HepG2 (cell line): Measurements from ENCODE around the gene PSMG1. TPM values are rescaled to one million over a fixed set of nuclear protein-coding genes. Genes with fewer than 3 reads are reported as not detected.

Experiments
- ATAC-seq: fragments of 200-7000 bp; cut with Tn5 transposase; 3 replicates; pipeline ENCODE4 v1.9.1; 2020; ENCODE audit warnings: mild to moderate bottlenecking, moderate library complexity
- BruUV-seq: library from RNA; stranded (reverse); fragments of 400-500 nt; replicated peaks from 2 replicates; lab custom pipeline; 2021; lab: Mats Ljungman, UMichigan
- CTCF ChIA-PET: fragments of 300-600 bp; formaldehyde crosslinking; extraction: SDS; loops from one replicate; lab custom pipeline; 2021; ENCODE audit warnings: low total read pairs, inconsistent platforms, low intra/inter-chr PET ratio; lab: Yijun Ruan, JAX
- POLR2A ChIA-PET: fragments of 350-600 bp; sonication (Branson Sonifier 250); formaldehyde crosslinking; loops from one replicate; lab custom pipeline; 2020; ENCODE audit warnings: antibody characterized with exemption, inconsistent platforms; lab: Yijun Ruan, JAX
- DNase-seq: peaks from one replicate; pipeline ENCODE4 v3.0.0-alpha.2; 2015; ENCODE audit warnings: low spot score
- FAIRE-seq: peaks from 3 replicates; lab custom pipeline; 2011; peaks lifted over from hg19 to GRCh38; lab: Jason Lieb, UNC
- H2AFZ ChIP-seq: one replicate; pipeline ENCODE4 v1.6.1; 2011; ENCODE audit warnings: low read length, inconsistent platforms
- H3K27ac ChIP-seq: fragments of 300-600 bp; 3 replicates; pipeline ENCODE4 v1.8.0; 2011; ENCODE audit warnings: mixed run types, mild to moderate bottlenecking, mixed read lengths, low read length, inconsistent platforms; ENCODE audit not compliant: insufficient read depth; ENCODE audit errors: extremely low read length
- H3K27me3 ChIP-seq, 2 experiments: fragments of 200-600 bp in 1 of 2; 2 replicates in 1 of 2; 3 replicates in 1 of 2; pipeline versions ENCODE4 v1.6.0 to v1.8.0; 2011; ENCODE audit warnings: low read length in 2 of 2, mild to moderate bottlenecking in 2 of 2, moderate library complexity in 2 of 2, inconsistent platforms in 1 of 2; ENCODE audit not compliant: insufficient read depth in 2 of 2, control insufficient read depth in 1 of 2
- H3K36me3 ChIP-seq, 2 experiments: fragments of 200-600 bp in 1 of 2; replicated peaks in 1 of 2; 2 replicates in 1 of 2; 3 replicates in 1 of 2; pipeline versions ENCODE4 v1.5.1 to v1.8.0; 2011; ENCODE audit warnings: low read length in 2 of 2, inconsistent platforms in 1 of 2; ENCODE audit not compliant: insufficient read depth in 2 of 2, control insufficient read depth in 1 of 2
- H3K4me1 ChIP-seq: 2 replicates; pipeline ENCODE4 v1.5.1; 2012; ENCODE audit warnings: low read length, inconsistent platforms; ENCODE audit not compliant: insufficient read depth
- H3K4me2 ChIP-seq: 2 replicates; pipeline ENCODE4 v1.6.0; 2011; ENCODE audit warnings: low read depth, low read length, inconsistent platforms
- H3K4me3 ChIP-seq, 3 experiments: fragments of 200-600 bp in 1 of 3; sonication (generic), shearing (Covaris generic) in 1 of 3; replicated peaks in 1 of 3; 2 replicates each; pipeline ENCODE4 v1.5.1; 2011 to 2016; ENCODE audit warnings: low read length in 3 of 3, inconsistent platforms in 2 of 3, low read depth in 2 of 3, mild to moderate bottlenecking in 2 of 3, control low read depth in 1 of 3, mixed read lengths in 1 of 3; ENCODE audit not compliant: insufficient read depth in 1 of 3
- H3K79me2 ChIP-seq: one replicate; pipeline ENCODE4 v1.6.1; 2011; ENCODE audit warnings: low read length, inconsistent platforms; ENCODE audit not compliant: insufficient read depth
- H3K9ac ChIP-seq: 2 replicates; pipeline ENCODE4 v1.6.0; 2011; ENCODE audit warnings: mild to moderate bottlenecking, low read depth, low read length, inconsistent platforms; ENCODE audit not compliant: insufficient read depth
- H3K9me3 ChIP-seq: 2 replicates; pipeline ENCODE4 v1.5.1; 2012; ENCODE audit warnings: mild to moderate bottlenecking, low read length
- H4K20me1 ChIP-seq: 2 replicates; pipeline ENCODE4 v1.6.0; 2011; ENCODE audit warnings: inconsistent platforms, mild to moderate bottlenecking, low read length, moderate library complexity; ENCODE audit not compliant: insufficient read depth
- CREB1 ChIP-seq, 2 experiments: fragments of 450-650 bp in 1 of 2; IDR thresholded peaks; 2 replicates each; pipeline ENCODE4 v1.6.1; 2016 to 2017; ENCODE audit warnings: control low read depth in 1 of 2, mild to moderate bottlenecking in 1 of 2, missing compliant biosample characterization in 1 of 2, missing genetic modification characterization in 1 of 2
- KLF15 ChIP-seq: sonication (generic); formaldehyde crosslinking; IDR thresholded peaks from 2 replicates; pipeline ENCODE4 v1.8.1; 2023; ENCODE audit warnings: borderline replicate concordance, mild to moderate bottlenecking, inconsistent platforms, missing genetic modification reagents, mixed read lengths
- SP1 ChIP-seq, 2 experiments: fragments of 450-650 bp in 1 of 2; sonication (generic) in 1 of 2; formaldehyde crosslinking in 1 of 2; IDR thresholded peaks; 2 replicates each; pipeline versions ENCODE4 v1.4.0 to v1.6.1; 2016 to 2020; ENCODE audit warnings: missing genetic modification reagents in 1 of 2
- STAT5B ChIP-seq: sonication (generic); formaldehyde crosslinking; IDR thresholded peaks from 2 replicates; pipeline ENCODE4 v1.4.0; 2020; ENCODE audit warnings: missing genetic modification reagents
- TARDBP ChIP-seq: sonication (generic); formaldehyde crosslinking; IDR thresholded peaks from 2 replicates; pipeline ENCODE4 v1.8.0; 2022; ENCODE audit warnings: mild to moderate bottlenecking, missing genetic modification reagents
- ZNF556 ChIP-seq: sonication (generic); formaldehyde crosslinking; IDR thresholded peaks from 2 replicates; pipeline ENCODE4 v1.4.0; 2020; ENCODE audit warnings: mild to moderate bottlenecking, missing genetic modification reagents, borderline replicate concordance
- in situ Hi-C: cut with HindIII; loops from 2 replicates; pipeline ENCODE4 v1.10.0; 2017; ENCODE audit warnings: low pct_unique_long_range_greater_than_20kb; ENCODE audit not compliant: extremely low pct_ligation_motif_present
- intact Hi-C: fragments of 100-400 bp; cut with micrococcal nuclease; formaldehyde crosslinking; loops from one replicate; pipeline ENCODE4 v1.10.0; 2022; ENCODE audit not compliant: unreplicated experiment
- polyA plus RNA-seq, 8 experiments: library from polyadenylated mRNA; depleted of rRNA in 3 of 8; stranded (reverse) in 7 of 8; unstranded in 1 of 8; fragments of >200 nt; fragmentation: Illumina TruSeq in 4 of 8; extraction: Trizol in 4 of 8; gene quantifications; 2 replicates each; pipeline versions ENCODE4 v1.2.1 to v1.2.3, GENCODE V29; 2011 to 2016; ENCODE audit warnings: low read depth in 4 of 8, missing spikeins in 1 of 8, mixed read lengths in 1 of 8; ENCODE audit not compliant: insufficient read depth in 1 of 8
- total RNA-seq, 5 experiments: library from RNA; depleted of rRNA; stranded (reverse); fragments of >200 nt; fragmentation: Illumina TruSeq; extraction: Trizol; gene quantifications; 2 replicates each; pipeline ENCODE4 v1.2.3, GENCODE V29; 2016; ENCODE audit warnings: low read depth in 1 of 5
- TF ChIP-seq, protein P1 (sequence below): sonication (generic); formaldehyde crosslinking; IDR thresholded peaks from 2 replicates; pipeline ENCODE4 v1.4.0; 2020; ENCODE audit warnings: mild to moderate bottlenecking, missing genetic modification reagents

PSMG1 gene
- total and polyA plus RNA-seq, 2 of the 13 experiments (the other 11 are each of a cell fraction or from before 2014, with no cell fraction given): 63.6 to 173 TPM

DNA sequence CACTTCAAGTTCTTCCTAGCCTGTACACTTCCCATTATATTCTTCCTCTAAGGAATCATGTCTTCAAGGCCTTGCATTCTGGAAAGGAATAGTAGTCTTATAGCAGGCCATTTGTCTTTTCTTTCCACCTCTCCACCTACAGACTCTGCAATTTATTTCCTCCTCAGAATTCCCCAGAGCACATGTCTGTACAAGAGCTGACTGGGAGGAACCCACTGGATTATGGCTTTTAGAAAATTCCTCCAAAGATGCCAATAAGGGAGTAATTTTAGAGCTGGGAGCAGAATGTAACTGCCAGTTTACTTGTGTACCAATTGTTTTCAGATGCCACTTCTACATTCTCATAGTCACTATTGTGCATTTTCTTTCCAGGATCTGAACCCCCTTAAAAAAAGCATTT, 3.4 kb upstream of the PSMG1 start:
- Histone ChIP-seq H3K4me2 (no peak overlapping the region), H3K4me1 (peaks cover 12% of the 10 kb centered on the region), H3K27me3 (no peaks in the 10 kb centered on the region; a peak in 1 of 5 replicates), H2AFZ (no peak overlapping the region), H3K9ac (no peak overlapping the region), H3K9me3 (no peaks in the 10 kb centered on the region), H3K79me2 (peaks cover 14% of the 10 kb centered on the region), H4K20me1 (peaks cover 6% of the 10 kb centered on the region; the same call in 1 of the 2 replicates), H3K36me3 (no peaks in the 10 kb centered on the region), H3K4me3 (no peak overlapping the region), H3K27ac (no peak overlapping the region)
- ChIA-PET CTCF (no interaction called here), POLR2A (no interaction called here)
- no peak for FAIRE-seq
- no TSS peak for BruUV-seq
- intact Hi-C loops: no loop called here
- TF ChIP-seq, protein P1, sequence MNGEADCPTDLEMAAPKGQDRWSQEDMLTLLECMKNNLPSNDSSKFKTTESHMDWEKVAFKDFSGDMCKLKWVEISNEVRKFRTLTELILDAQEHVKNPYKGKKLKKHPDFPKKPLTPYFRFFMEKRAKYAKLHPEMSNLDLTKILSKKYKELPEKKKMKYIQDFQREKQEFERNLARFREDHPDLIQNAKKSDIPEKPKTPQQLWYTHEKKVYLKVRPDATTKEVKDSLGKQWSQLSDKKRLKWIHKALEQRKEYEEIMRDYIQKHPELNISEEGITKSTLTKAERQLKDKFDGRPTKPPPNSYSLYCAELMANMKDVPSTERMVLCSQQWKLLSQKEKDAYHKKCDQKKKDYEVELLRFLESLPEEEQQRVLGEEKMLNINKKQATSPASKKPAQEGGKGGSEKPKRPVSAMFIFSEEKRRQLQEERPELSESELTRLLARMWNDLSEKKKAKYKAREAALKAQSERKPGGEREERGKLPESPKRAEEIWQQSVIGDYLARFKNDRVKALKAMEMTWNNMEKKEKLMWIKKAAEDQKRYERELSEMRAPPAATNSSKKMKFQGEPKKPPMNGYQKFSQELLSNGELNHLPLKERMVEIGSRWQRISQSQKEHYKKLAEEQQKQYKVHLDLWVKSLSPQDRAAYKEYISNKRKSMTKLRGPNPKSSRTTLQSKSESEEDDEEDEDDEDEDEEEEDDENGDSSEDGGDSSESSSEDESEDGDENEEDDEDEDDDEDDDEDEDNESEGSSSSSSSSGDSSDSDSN (CRISPR knock-in tag): no peak
- TF ChIP-seq TARDBP (no peak), CREB1 (IDR thresholded peaks at IDR 0.05) (no peak), CREB1 (CRISPR knock-in tag; IDR thresholded peaks at IDR 0.05) (no peak), SP1 (IDR thresholded peaks at IDR 0.05) (no peak), SP1 (CRISPR knock-in tag; IDR thresholded peaks at IDR 0.05) (no peak), STAT5B (CRISPR knock-in tag) (no peak), KLF15 (CRISPR knock-in tag) (no peak), ZNF556 (CRISPR knock-in tag) (no peak)
- in situ Hi-C loops: no loop called here
- ATAC-seq: no peak
- DNase-seq: no peak
